OCI-LY1 (cell line): ENCODE data around the gene MYO1E.

Experiments
- EZH2 ChIP-seq: fragments of 200-600 bp; sonication (generic), shearing (Covaris generic); IDR thresholded peaks from 2 replicates; pipeline ENCODE4 v1.8.0; 2017; ENCODE audit warnings: borderline replicate concordance, mixed run types, mild to moderate bottlenecking, antibody characterized with exemption, low read length, moderate library complexity, mixed read lengths
- TF ChIP-seq, protein P1 (sequence below): fragments of 200-600 bp; sonication (generic), shearing (Covaris generic); IDR thresholded peaks from 2 replicates; pipeline ENCODE4 v1.5.1; 2017; ENCODE audit warnings: mild to moderate bottlenecking, antibody characterized with exemption, low read length, moderate library complexity, mixed read lengths

DNA sequence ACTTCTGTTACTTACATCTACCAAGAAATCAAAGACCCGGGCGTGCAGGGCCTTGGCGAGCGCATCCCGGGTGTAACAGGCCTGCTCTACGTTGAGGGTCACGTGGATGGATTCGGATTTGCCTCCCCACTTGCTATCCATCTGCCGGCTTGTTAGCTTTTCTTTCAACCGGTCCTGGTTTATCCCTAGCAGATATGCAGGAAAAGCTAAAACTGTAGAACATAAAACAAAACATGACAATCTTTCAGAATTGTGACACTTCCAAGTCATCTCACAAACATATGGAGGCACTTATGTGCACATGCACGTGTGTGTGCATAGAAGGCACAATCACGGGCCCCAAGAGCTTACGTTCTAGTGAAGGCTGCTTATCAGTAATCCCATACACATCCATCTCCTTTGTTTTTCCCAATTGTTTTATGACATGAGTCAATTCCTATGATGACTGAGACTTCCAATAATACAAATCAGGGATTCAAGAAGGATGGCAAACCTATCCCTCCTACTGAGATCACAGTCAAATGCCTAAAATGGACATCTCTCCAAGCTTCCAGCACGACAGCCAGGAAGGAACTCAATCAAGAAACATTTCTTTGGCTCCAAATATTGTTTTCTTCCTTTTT, 154.7 kb downstream of the MYO1E start:
- TF ChIP-seq, protein P1, sequence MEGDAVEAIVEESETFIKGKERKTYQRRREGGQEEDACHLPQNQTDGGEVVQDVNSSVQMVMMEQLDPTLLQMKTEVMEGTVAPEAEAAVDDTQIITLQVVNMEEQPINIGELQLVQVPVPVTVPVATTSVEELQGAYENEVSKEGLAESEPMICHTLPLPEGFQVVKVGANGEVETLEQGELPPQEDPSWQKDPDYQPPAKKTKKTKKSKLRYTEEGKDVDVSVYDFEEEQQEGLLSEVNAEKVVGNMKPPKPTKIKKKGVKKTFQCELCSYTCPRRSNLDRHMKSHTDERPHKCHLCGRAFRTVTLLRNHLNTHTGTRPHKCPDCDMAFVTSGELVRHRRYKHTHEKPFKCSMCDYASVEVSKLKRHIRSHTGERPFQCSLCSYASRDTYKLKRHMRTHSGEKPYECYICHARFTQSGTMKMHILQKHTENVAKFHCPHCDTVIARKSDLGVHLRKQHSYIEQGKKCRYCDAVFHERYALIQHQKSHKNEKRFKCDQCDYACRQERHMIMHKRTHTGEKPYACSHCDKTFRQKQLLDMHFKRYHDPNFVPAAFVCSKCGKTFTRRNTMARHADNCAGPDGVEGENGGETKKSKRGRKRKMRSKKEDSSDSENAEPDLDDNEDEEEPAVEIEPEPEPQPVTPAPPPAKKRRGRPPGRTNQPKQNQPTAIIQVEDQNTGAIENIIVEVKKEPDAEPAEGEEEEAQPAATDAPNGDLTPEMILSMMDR: no peak
- TF ChIP-seq EZH2: no peak
